ENCODE results near the gene FARP1. TPM values are rescaled to one million over a fixed set of nuclear protein-coding genes. Genes with fewer than 3 reads are reported as not detected.

Gene FARP1
- total and polyA plus RNA-seq, 10 of the 15 experiments (the other 5 are each of a cell fraction or from before 2014, with no cell fraction given): 0.17 to 6.9 (median 0.68) TPM

GRCh38 chr13:98321395-98321794 is 178.5 kb downstream of the FARP1 start:
- ChIA-PET SMC1A (ENCODE audit: uncharacterized antibody, unreplicated experiment) (no interaction called here), RAD21 (ENCODE audit: unreplicated experiment) (no interaction called here), POLR2A (no interaction called here), CTCF (interaction anchor here (0.6 to 3.5 kb wide), 2 partner anchors 11 to 13 kb away, joined by 3 to 13 read pairs; no protein-coding TSS in a partner anchor)
- Histone ChIP-seq H3K27ac (ENCODE audit: control insufficient read depth, insufficient read depth) (no peak overlapping the region), H2AFZ (ENCODE audit: control insufficient read depth, low read depth, low read length) (no peak overlapping the region), H3K4me2 (ENCODE audit: control insufficient read depth, insufficient read depth) (no peak overlapping the region), H3K4me1 (ENCODE audit: control insufficient read depth, insufficient read depth, low read length) (no peaks in the 10 kb centered on the region), H4K20me1 (ENCODE audit: control insufficient read depth, insufficient read depth) (no peaks in the 10 kb centered on the region), H3K4me3 (no peak overlapping the region), H3K36me3 (ENCODE audit: control insufficient read depth in 2 of 2, insufficient read depth in 2 of 2, low read length in 1 of 2) (no peaks in the 10 kb centered on the region), H3K9me3 (replicated peaks; ENCODE audit: control insufficient read depth, insufficient read depth, low read length) (no peaks in the 10 kb centered on the region), H3K27me3 (replicated peaks in 1 of 2; ENCODE audit: control insufficient read depth in 2 of 2, insufficient read depth in 2 of 2, low read length in 1 of 2) (no peaks in the 10 kb centered on the region), H3K9ac (ENCODE audit: control insufficient read depth, insufficient read depth, low read length) (no peak overlapping the region), H3K79me2 (ENCODE audit: control insufficient read depth, insufficient read depth, low read length) (no peaks in the 10 kb centered on the region)
- BruUV-seq (replicated peaks): no TSS peak
- no peak for FAIRE-seq
- DNase-seq (ENCODE audit: low read depth, low spot score): no peak
- no peak for ATAC-seq
- intact Hi-C loops (cut with micrococcal nuclease; ENCODE audit: unreplicated experiment) (no loop called here), in situ Hi-C loops (cut with MboI) (no loop called here)
- 69% methylated on average over 2 of the region's 2 CpGs for WGBS (ENCODE audit: insufficient coverage, insufficient replicate concordance, low lambda C conversion rate, missing lambda C conversion rate)
- TF ChIP-seq KAT2A (conservative IDR thresholded peaks at IDR 0.05; ENCODE audit: control insufficient read depth, low read depth, low read length) (no peak), USF1 (IDR thresholded peaks at IDR 0.05; ENCODE audit: borderline replicate concordance, extremely low read length, insufficient read depth, low read depth, low read length) (no peak), NBN (IDR thresholded peaks at IDR 0.05) (no peak), TCF12 (IDR thresholded peaks at IDR 0.05; ENCODE audit: low read depth, low read length) (no peak), DPF2 (IDR thresholded peaks at IDR 0.05) (no peak), NR2F1 (conservative IDR thresholded peaks at IDR 0.05) (no peak), TBL1XR1 (IDR thresholded peaks at IDR 0.05; ENCODE audit: low read depth, low read length) (no peak), TARDBP (IDR thresholded peaks at IDR 0.05; ENCODE audit: borderline replicate concordance) (no peak), HDAC2 (IDR thresholded peaks at IDR 0.05) (no peak), SMARCA5 (IDR thresholded peaks at IDR 0.05) (no peak), RBBP5 (conservative IDR thresholded peaks at IDR 0.05) (no peak), ELK1 (IDR thresholded peaks at IDR 0.05; ENCODE audit: low read depth, low read length) (no peak), ATF2 (IDR thresholded peaks at IDR 0.05; ENCODE audit: low read length) (no peak), RCOR1 (conservative IDR thresholded peaks at IDR 0.05; ENCODE audit: low read depth, low read length) (no peak), KDM1A (IDR thresholded peaks at IDR 0.05; ENCODE audit: borderline replicate concordance) (no peak), POLR2A (IDR thresholded peaks at IDR 0.05; ENCODE audit: low read depth, low read length) (no peak), GATAD2B (conservative IDR thresholded peaks at IDR 0.05; ENCODE audit: low read depth) (no peak), ZNF622 (IDR thresholded peaks at IDR 0.05) (no peak)
